ENCODE results near the gene COG5.

- TF ChIP-seq, protein P1, sequence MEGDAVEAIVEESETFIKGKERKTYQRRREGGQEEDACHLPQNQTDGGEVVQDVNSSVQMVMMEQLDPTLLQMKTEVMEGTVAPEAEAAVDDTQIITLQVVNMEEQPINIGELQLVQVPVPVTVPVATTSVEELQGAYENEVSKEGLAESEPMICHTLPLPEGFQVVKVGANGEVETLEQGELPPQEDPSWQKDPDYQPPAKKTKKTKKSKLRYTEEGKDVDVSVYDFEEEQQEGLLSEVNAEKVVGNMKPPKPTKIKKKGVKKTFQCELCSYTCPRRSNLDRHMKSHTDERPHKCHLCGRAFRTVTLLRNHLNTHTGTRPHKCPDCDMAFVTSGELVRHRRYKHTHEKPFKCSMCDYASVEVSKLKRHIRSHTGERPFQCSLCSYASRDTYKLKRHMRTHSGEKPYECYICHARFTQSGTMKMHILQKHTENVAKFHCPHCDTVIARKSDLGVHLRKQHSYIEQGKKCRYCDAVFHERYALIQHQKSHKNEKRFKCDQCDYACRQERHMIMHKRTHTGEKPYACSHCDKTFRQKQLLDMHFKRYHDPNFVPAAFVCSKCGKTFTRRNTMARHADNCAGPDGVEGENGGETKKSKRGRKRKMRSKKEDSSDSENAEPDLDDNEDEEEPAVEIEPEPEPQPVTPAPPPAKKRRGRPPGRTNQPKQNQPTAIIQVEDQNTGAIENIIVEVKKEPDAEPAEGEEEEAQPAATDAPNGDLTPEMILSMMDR (IDR thresholded peaks at IDR 0.05): no peak
- no peak for TF ChIP-seq POLR2A (IDR thresholded peaks at IDR 0.05)
These were observed 1.0 kb upstream of the COG5 start for GRCh38 chr7:107564553-107565298.

All from breast epithelium (tissue), 3 donors.